PFSK-1 (cell line): ENCODE results near the gene PCP4.

Experiments used
- POLR2AphosphoS5 ChIP-seq: IDR thresholded peaks from 2 replicates; pipeline ENCODE4 v1.6.1; 2012; ENCODE audit warnings: low read depth, mild to moderate bottlenecking, control low read depth, low read length, moderate library complexity
- SIN3A ChIP-seq: IDR thresholded peaks from 2 replicates; pipeline ENCODE4 v1.6.1; 2012; ENCODE audit warnings: mild to moderate bottlenecking, low read length, moderate library complexity, borderline replicate concordance; ENCODE audit not compliant: insufficient read depth
- TAF1 ChIP-seq: IDR thresholded peaks from 2 replicates; pipeline ENCODE4 v1.6.1; 2012; ENCODE audit warnings: low read length, control low read depth, borderline replicate concordance; ENCODE audit not compliant: insufficient read depth

DNA sequence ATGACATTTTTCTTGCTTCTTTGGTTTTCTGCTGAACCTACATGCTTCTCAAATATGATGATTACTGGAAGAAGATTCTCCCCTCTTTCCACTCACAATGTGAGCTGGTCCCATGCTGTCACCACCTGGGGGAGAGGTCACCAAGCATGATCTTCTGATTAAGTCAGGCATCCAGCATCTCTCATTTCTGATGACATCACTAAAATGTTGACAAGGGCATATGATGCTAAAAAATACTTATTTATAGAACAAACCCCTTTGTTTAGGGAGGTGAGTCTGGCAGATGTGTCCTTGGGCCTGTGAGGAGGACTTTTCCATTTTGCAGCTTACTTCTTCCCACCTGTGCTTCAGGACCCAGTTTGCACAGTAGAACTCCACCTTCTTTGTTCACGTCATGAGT, 42.0 kb upstream of the PCP4 start:
- TF ChIP-seq TAF1 (no peak), POLR2AphosphoS5 (no peak), SIN3A (no peak)
